Activated effector memory CD4-positive, alpha-beta T cell treated with Interleukin-2 at 50 U/mL for 16 hours (primary cell): ENCODE results near the gene DPEP3.
"Not testable (repeated sequence)": the region's sequence is repeated elsewhere in the genome, so short reads cannot be mapped to it uniquely, and the experiment has no call there.

Experiments
- DNase-seq: peaks from one replicate; pipeline ENCODE4 v3.0.0-alpha.2; 2020

DPEP3 gene

GRCh38 chr16:67979955-67980678 lies at the start of gene DPEP3:
DPEP3 (minus strand) TSS chr16:67980499; CDS start chr16:67980380, 119 bp downstream.
- no peak for DNase-seq

GRCh38 chr16:68028996-68029395 lies 48.7 kb upstream of the DPEP3 start:
- DNase-seq = no peak

GRCh38 chr16:68022728-68023537 lies 42.6 kb upstream of the DPEP3 start, which contains the start of the genes DDX28 and DUS2:
DDX28 (minus strand) TSS chr16:68023232; CDS start chr16:68023202, 30 bp downstream.
DUS2 (plus strand) TSS chr16:68023284; CDS start chr16:68038024, 14,740 bp downstream.
- DNase-seq = peak; percentile 89

DNA sequence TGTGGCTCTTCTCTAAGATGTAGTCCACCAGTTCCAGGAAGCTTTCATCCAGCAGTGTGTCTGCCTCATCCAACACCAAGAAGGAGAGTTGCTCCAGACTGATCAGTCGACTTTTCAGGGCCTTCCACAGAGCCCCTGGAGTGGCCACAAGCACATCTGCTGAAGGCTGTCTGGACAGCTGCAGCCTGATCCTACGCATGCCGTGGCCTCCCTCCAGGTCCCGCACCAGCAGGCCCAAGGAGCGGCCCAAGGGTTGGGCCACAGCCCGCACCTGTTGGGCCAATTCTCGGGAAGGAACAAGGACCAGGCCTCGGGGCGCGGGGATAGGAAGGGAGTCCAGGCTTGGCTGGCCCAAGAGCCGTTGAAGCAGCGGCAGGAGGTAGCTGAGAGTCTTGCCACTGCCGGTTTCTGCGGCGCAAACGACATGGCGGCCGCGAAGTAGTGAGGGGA lies 42.0 kb upstream of the DPEP3 start:
- no peak for DNase-seq

DNA sequence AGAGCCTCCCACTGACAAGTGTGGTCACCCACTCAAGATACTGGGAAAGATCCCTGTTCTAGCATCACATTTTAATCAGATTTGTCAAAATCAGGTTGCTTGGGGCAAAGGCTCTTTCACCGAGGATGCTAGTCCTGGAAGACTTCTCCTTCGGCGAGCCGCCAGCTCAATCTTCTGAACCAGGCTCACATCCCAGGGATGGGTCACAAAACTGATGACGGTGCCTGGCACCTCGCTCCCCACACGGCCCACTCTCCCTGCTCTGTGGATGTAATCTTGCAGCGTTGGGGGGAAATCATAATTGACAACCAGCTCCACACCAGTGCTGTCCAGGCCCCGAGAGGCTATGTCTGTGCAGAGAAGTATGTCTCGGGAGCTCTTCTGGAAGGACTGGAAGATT lies 41.2 kb upstream of the DPEP3 start:
- DNase-seq = no peak

- no peak for DNase-seq
Observed at GRCh38 chr16:68019167-68019680, 38.9 kb upstream of the DPEP3 start.

DNA sequence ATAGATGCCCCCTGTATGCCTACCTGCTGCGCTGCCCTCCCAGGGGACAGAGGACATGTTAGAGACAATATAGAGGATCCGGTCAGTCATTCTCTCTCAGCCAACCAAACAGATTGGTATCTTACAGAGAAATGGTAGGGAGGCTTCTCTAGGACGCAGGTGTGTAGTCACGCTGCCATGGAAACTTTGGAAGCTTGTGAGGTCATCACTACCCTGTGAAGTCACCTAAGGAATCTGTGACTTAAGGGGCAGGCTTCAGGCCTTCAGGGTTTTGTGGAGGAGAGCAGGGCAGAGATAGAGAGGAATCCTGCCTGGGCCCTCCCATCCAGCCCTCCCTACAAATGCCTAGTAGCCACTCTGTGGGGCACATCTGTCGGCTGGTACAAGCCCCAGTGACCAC lies 35.4 kb upstream of the DPEP3 start, which contains the start of gene DPEP2NB:
DPEP2NB (minus strand) TSS at position 231 of the 400 bp plus-strand sequence; CDS start at position 90, 141 bp downstream.
- no peak for DNase-seq

GRCh38 chr16:68013440-68013839 lies 33.1 kb upstream of the DPEP3 start:
- DNase-seq = no peak

- not testable (repeated sequence) for DNase-seq
Observed at GRCh38 chr16:68009872-68010271, 29.6 kb upstream of the DPEP3 start.

DNA sequence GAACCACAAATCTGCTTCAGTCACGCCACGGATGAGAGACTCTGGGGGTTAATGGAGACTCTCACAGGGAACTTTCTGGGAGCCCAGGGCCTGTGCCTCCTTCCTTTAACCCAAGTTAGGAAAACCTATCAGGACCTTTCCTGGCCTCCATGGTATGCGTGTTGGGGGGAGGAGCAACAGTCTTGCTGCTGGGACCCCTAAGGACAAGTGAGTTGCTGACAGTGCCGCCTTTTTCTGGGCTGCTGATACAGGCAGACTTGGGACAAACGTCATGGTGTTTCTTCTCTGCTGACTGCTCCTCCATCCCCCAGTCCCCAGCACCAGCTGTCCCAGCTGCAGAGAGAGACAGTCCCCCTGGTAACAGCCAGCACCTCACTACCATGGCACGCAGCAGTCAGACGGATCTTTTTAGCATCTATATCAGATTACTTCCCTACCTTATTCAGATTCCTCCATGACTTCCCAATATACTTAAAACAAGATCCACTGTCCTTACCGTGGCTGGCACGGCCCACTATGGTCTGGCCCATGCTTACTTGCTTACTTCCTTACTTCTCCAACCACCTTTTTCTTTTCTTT lies 28.9 kb upstream of the DPEP3 start:
- DNase-seq = no peak

DNA sequence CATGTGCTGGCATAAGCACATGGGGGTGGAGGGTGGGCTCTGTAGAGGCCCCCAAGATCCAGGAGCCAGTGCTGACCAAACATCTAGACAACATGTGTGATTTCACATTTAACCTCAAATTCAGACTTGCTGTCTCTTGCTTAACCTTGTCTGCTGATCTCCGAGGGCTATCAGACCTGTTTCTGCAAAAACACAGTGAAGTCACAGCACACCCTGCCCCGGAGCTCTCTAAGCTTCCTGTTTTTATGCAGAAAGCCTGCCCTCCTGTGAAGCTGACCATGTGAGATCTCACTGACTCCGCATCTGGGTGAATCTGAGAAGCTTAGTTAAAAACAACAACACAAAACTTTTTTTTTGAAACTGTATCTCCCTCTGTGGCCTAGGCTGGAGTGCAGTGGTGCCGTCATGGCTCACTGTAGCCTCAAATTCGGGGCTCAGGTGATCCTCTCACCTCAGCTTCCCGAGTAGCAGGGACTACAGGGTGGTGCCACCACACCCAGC lies 25.5 kb upstream of the DPEP3 start:
- DNase-seq = peak; percentile 54

DNA sequence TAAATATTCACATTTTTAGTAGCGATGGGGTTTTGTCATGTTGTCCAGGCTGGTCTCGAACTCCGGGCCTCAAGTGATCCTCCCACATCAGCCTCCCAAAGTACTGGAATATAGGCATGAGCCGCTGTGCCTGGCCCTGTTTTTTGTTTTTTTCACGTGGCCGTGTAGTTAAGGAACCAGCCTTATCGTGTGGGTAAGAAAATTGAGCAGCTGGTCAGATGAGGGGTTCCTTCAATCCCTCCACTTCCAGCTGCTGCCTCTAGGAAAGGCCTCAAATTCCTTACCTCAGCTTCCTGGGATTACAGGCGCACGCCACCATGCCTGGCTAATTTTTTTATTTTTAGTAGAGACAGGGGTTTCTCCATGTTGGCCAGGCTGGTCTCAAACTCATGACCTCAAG lies 24.9 kb upstream of the DPEP3 start:
- DNase-seq = no peak

DNA sequence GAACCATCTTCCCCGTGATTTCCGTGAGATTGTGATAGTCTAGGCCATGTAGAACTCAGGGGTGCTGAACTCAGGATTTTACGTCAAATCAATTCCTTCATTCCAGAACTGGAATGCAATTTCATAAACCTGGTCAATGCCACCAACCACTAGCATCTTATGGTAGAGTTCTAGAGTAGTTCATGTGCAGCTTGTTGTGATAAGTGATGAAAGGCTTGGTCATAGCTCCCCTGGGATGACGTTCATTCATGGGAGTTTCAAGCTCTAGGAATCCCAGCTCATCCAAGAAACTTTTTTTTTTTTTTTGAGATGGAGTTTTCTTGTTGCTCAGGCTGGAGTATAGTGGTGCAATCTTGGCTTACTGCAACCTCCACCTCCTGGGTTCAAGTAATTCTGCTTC lies 22.7 kb upstream of the DPEP3 start:
- DNase-seq = no peak

GRCh38 chr16:68000450-68000849 lies 20.2 kb upstream of the DPEP3 start:
- no peak for DNase-seq

- no peak for DNase-seq
Observed at GRCh38 chr16:67999985-68000384, 19.7 kb upstream of the DPEP3 start.

GRCh38 chr16:67998779-67999688 lies 18.7 kb upstream of the DPEP3 start, which contains the start of gene DPEP2:
DPEP2 (minus strand) TSS chr16:67999484; CDS start chr16:67993212, 6,272 bp downstream.
- peak; percentile 46 for DNase-seq

GRCh38 chr16:67998231-67998778 lies 18.0 kb upstream of the DPEP3 start:
- DNase-seq = not testable (repeated sequence)

- no peak for DNase-seq
Observed at GRCh38 chr16:67996666-67997065, 16.4 kb upstream of the DPEP3 start.

- DNase-seq = no peak
Observed at GRCh38 chr16:67995423-67995822, 15.1 kb upstream of the DPEP3 start.

DNA sequence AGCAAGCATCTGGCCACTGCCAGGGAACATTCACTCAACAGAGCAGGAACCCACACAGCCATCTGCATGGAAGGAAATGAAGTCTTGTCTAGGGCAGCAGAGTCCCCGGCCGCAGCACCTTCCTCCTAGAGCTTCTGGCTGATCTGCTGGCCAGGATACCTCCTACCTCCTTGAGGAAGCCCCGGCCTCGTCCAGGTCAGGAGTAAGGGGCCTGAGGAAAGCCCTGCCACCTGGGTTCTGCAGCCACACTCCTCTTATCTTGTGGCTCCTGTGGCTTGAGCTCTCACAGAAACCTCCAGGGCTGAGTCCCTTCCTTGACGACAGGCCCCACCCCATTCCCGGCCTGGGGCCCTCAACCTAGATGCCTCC lies 13.7 kb upstream of the DPEP3 start:
- not testable (repeated sequence) for DNase-seq
